ENCODE results near the gene GAPVD1.

DNA sequence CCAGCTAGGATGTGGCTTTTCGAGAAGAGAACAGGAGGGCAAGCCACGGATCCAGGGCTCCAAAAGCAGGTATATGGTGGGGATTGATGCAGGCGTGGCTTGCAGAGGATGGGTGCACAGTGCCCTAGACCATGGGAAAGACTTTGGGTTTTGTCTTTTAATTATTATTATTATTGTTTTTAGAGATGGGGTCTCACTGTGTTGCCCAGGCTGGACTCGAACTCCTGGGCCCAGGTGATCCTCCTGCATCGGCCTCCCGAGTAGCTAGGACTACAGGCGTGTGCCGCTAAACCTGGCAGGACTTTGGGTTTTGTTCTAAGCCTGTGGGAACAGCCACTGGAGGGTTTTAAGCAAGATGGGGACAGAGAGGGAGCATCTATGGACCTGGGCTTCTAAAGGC, 152.0 kb downstream of the GAPVD1 start:
- TF ChIP-seq, protein P1, sequence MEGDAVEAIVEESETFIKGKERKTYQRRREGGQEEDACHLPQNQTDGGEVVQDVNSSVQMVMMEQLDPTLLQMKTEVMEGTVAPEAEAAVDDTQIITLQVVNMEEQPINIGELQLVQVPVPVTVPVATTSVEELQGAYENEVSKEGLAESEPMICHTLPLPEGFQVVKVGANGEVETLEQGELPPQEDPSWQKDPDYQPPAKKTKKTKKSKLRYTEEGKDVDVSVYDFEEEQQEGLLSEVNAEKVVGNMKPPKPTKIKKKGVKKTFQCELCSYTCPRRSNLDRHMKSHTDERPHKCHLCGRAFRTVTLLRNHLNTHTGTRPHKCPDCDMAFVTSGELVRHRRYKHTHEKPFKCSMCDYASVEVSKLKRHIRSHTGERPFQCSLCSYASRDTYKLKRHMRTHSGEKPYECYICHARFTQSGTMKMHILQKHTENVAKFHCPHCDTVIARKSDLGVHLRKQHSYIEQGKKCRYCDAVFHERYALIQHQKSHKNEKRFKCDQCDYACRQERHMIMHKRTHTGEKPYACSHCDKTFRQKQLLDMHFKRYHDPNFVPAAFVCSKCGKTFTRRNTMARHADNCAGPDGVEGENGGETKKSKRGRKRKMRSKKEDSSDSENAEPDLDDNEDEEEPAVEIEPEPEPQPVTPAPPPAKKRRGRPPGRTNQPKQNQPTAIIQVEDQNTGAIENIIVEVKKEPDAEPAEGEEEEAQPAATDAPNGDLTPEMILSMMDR (IDR thresholded peaks at IDR 0.05): no peak
- TF ChIP-seq POLR2AphosphoS5 (IDR thresholded peaks at IDR 0.05): no peak
- TF ChIP-seq POLR2A (IDR thresholded peaks at IDR 0.05): no peak
